ENCODE results near the gene PIH1D2. TPM values are rescaled to one million over a fixed set of nuclear protein-coding genes. Genes with fewer than 3 reads are reported as not detected.

Gene PIH1D2
- total and polyA plus RNA-seq, 2 of the 4 experiments (the other 2 are of a cell fraction), result 1.1 TPM

- TF ChIP-seq SMC3 (IDR thresholded peaks at IDR 0.05; ENCODE audit: low read depth, low read length) (0 out of 2 replicates have a peak, but pooled peaks have one; percentile 24), MAZ (IDR thresholded peaks at IDR 0.05; ENCODE audit: borderline replicate concordance, low read depth, low read length) (0 out of 2 replicates have a peak, but pooled peaks have one; percentile 40), NFE2L2 (IDR thresholded peaks at IDR 0.05; ENCODE audit: low read depth, low read length) (no peak)
Measured at GRCh38 chr11:112086422-112087191, 12.8 kb upstream of the PIH1D2 start, which contains the start of the genes SDHD and TIMM8B (continued).
